NCI-H2081 (cell line): ENCODE results near the gene OXGR1.
"Not testable (repeated sequence)": the region's sequence is repeated elsewhere in the genome, so short reads cannot be mapped to it uniquely, and the experiment has no call there.

ENCODE experiments used
- DNase-seq, 2 experiments: peaks; one replicate each; lab custom pipeline; 2025; lab: John Stamatoyannopoulos, UW

OXGR1 gene

DNA sequence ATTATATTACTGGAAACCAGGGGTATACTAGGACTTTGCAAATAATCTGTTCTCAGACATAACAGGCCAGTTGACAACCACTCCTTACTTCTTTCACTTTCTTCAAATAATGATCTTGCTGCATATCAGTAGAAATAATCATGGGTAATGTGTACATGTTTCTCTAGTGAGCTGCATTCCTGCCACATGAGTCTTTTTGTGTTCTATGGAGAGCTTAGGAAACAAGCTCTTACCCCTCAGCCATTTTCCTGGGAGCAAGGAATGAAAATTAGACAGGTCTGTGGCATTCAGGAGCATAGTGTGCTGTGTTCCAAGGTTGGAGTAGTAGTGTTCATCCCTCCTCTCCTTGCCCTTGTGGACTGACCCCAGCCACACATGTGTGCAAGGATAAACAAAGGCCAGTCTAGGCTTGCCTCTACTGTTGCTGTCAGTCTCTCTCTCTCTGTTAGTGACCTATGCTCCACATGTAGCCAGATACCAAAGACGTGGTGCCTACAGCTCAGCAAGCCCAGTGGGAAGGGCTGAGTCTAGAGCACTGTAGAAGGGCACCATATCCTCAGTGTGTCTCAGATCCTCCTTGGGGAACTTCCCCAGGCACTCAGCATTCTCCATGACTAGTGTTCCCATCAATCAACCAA is 11.5 kb upstream of the OXGR1 start:
- DNase-seq = no peak

DNA sequence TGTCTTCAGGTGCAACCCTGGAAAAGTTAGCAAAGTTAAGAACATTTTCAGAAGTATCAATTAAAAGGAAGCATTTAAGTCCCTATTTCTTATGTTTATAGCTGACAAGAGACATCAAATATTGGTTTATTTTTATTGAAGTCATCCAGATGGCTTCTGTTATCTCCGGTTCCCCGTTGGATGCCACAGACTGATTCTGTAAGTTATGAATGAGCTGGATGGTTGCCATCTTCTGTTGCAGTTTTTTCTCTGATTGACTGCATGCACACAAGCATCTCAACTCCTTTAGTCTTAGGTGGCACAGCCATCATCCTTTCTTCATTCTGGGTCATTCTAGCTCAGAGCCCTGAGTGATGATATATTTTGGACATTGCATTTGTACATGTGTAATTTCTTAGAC is 10.6 kb upstream of the OXGR1 start:
- DNase-seq = no peak

DNA sequence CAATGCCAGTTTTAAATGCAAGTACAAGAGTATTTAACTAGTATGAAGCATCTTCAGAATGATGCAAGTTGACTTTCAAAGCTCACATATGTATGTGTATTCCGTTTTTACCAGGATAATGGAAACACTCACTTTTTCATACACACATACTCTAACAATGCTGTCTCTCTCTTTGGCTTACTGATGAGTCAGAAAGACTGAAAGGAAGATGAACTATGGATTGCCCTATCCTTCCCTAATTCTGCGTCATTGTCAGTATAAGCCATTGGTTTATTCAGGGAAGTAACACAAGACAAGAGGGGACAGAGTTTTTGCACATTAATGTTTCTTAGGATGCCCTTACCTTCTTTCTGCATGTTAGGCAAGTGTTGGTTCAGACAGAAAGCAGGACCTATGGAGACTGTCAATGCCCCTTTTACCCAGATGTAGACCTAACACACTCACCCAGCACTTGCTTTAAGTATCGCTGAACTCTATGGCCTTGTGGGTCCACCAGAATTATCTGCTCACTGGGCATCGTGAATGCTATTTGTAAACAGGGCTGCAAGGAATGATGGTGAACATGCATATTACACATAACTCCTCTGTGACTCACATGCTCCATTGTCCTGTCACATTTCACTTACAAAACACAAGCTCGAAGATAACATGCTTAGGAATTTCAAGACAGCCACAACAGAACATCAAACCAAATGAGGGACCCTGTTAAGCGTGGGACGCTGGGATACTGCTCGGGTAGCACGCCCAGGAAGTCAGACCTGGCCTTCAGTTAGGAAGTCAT is 10.0 kb upstream of the OXGR1 start:
- DNase-seq = no peak

DNA sequence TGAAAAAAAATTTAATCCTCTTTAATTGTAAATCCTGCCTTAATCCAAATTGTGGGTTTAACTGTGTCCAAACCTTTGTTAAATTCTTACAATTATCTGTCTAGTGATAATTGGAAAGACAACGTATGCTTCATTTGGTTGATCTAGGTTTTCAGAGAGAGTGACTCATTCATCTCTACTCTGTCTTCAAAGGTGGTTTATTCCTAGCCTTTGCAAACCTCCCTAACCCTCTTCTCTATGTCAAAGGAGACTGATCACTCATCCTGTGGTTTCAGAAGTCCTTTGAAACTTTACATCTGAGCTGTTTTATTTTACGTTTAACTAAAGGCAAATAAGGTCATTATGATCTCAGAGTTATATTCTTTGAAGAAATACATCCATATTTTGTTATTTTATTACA is 8.8 kb upstream of the OXGR1 start:
- DNase-seq = no peak

DNA sequence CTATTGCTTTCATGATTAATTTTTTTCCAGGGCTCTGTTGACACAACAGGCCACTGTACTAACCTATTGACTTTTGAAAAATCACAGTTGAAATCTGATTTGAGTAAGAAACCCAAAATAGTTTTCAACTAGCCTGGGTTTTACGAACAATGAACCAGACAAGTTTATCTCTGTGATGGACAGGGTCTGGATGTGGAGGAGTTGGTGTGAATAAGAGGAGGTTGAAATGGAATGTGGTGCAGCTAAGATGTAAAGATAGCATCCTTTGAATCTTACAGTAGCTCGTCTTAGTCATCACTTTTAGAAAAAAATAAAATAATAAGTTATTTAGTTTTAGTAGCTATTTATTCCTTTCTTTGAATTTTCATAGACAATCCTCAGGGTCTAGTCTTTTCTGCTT is 8.3 kb upstream of the OXGR1 start:
- no peak for DNase-seq

DNA sequence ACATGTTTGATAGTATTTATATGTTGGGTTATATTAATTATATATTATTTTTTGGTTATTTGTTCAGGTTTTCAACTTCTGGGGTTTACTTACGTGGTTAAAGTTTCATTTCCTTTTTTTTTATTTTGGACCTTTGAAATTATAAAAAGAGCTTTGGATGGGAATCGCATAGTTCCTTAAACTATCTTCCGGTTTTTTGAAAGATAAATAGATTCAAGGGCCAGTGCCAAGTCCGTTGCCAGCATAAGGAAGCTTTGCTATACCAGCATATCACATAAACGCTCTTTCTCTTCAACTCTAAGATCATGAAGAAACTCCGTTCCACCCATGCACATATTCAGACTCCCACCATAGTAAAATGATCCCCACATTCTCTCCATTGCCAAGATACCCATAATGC is 7.4 kb upstream of the OXGR1 start:
- no peak for DNase-seq

DNA sequence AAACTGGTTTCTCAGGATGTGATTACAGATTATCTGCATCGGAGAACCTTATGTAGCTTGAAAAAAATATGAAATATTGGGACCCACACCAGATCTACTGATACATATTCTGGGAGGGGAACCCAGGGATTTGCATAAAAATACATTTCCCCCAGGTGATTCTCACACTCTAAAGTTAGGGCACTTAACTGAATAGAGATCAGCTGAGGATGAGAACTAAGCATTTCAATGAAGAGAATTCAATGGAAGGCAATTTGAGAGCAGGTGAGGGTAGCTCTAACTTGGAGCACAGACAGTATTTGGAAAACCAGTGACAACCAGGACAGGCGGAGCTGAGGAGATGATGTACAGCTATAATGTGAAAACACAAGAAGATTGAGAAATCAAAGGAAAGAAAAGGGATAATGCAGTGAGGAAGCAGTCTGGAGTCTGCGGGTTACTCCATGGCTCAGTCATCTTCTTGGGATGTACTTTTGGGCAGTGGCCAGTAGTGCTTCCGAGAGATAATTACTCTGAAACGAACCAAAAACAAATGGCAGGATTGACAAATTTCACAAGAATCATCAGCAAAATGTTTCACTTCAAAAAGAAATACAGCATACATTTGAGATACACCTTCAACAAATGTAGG is 6.1 kb upstream of the OXGR1 start:
- no peak for DNase-seq

DNA sequence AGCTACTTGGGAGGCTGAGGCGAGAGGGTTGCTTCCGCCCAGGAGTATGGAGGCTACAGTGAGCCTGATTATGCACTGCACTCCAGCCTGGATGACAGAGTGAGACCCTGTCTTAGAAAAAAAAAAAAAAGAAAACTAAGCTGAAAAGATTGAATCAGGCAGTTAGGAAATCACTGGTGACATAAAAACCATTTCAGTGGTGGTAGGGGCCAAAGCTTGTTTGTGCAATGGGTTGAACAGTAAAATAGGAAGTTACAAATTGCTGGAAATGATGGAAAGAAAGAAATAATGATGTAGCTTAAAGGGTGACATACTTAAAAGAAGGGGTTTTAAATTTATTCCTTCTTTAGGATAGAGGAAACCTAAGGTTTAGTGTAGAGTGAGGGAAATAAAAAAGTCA is 4.8 kb upstream of the OXGR1 start:
- no peak for DNase-seq

DNA sequence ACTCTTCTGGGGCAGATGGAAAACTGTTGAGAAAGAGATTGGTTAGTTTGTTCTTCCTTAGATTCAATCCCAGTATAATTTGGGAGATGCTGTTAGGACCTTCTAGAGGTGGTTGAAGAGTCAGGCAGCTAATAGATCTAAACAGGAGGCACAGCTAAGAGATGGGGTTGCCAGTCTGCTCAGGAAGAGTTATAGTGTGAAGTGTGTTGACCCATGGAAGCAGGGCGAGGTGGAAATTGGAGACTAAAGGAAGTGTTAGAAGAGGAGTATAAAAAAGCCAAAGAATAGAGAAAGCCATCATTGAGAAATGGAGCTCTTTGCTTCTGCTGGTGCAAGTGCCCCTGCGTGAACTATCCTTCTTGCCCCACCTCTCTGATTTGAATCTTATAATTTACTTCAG is 3.8 kb upstream of the OXGR1 start:
- no peak for DNase-seq

DNA sequence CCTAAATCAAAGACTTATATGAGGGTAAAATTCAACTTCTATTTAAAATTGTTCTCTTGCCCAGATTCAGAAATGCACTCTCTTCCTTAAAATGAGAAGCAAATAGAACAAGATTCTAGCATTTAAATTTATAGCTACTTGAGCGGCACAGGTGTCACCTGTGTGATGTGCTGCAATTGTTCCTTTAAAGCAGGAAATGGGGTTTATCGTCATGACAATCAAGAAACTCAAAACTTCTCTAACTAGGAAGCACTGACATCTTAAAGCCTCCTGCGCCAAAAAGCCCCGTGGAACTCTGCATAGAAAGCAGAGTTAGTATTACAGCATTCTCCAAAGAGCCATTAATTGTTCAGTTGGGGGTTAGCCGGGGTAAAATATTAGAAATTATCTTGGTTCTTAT is 2.6 kb upstream of the OXGR1 start:
- DNase-seq = no peak

DNA sequence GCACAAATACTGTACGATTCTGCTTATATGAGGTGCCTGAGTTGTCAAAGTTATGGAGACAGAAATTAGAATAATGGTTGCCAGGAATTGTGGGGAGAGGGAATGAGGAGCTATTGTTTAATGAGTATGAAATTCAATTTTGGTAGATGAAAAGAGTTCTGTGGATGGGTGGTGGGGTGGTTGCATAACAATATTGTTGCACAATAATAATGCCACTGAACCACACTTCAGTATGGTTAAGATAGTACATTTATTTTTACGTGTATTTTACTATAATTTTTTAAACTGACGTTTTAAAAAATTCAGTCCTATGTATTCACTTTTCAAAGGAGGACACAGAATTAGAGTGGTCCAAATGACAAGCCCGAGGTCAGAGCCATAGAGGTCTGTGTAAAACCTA is 1.8 kb upstream of the OXGR1 start:
- no peak for DNase-seq

DNA sequence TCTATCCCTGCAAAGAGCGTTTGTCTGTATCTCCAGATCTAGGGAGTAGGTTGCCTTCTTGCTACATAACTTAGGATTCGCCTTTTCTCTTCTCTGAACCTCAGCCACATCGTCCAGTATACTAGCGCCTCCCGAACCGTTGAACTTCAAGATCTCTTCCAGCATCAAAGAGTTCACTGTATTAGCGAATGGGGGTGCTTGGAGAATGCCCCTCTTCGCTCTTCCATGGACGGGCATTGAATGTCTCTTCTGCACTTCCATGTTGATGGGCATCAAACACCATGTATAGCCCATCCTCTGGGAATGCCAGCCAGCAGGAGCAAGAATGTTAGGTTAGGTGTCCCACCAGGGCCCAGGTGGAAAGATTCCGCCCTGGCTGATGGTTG is 575 bp upstream of the OXGR1 start:
- DNase-seq = no peak

DNA sequence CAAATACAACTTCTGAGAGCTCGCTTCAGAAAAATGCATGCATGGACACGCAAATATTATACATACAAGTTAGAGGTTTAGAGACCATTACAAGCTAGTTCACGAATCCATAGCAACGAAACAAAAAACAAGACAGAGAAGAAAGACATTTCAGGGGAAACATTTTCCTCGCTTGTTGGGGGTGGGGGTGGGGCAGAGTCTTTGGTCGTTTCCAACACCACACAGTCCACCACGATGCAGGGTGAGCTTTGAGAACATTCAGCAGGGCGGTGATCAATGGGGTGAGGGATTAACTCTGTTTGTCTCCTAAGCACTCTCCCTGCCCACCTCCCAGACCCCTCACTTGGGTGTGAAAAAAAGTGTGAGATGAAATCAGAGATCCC is 651 bp downstream of the OXGR1 start:
- no peak for DNase-seq

DNA sequence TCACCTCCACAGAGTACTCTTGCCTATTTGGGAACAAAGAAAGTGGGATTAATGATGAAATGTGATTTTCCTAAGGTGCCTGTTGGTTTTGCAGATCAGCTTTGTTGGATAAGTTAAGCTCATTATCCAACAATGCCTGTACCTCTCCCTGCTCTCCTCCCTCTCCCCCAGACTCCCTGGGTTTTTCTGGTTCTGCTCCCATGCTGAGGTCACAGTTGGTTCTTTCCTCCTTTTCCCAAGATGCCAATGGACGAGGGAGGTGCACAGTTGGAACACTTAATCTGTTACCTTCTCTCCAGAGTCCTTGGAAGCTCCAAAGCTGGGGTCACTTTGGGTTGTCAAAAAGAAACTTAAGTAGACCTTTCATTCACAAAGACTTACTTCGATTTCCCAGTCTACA is 1.6 kb downstream of the OXGR1 start:
- no peak for DNase-seq

DNA sequence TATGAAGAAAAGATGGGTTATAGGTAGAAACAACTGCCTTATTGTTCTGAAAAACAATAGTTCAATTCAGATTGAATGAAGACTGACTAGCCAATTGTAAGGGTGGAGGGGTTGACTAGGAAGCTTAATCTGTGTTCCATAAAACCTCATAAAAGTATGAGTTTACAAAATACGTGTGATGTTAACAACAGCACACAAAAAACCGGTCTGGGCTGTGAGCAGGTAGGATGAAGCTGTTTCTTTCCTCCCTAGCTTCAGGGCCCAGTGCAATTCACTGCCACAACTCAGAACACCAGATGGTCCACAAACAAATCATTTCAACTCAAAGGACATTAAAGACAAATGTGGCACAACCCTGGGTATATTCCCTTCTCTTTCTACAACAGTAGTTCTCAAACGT is 3.2 kb downstream of the OXGR1 start:
- no peak for DNase-seq

DNA sequence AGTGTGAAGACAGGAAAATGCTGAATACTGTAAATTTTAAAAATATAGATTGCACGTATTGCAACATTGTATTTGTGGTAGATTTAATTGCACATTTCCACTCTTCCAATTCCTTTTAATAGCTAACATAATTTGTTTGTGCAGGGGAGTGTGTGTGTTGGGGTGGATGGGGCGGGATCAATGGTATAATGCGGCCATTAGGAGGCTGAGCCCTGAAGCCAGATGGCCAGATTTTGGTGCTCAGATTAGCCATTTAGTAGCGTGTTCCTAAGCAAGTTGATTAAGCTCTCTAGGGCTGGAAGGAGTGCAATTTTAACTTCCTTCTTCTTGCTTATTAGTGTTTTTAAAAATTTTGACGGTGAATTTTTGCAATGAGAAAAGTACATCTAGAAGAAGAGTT is 5.8 kb downstream of the OXGR1 start:
- DNase-seq = no peak

DNA sequence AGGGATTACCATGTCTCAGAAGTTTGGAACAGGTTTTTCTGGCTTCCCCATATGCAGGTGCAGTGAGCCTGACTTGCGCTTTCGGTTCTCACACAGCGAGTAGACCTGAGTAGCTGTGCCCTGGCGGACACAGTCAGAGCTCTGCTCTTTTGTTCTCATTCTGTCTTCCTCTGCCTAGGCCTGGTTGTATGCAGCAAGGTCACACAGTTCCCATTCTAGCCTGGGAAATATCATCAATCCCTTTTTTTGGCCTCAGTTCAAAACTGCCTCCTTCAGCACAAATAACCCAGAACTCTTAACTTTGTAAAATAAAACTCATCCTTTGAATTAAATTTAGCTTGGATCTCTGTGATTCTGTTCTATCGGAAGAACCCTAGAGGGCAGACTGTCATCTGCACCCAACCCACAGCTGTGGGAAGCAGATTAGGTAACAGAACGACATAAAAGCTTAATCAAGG is 10.2 kb downstream of the OXGR1 start:
- no peak for DNase-seq

DNA sequence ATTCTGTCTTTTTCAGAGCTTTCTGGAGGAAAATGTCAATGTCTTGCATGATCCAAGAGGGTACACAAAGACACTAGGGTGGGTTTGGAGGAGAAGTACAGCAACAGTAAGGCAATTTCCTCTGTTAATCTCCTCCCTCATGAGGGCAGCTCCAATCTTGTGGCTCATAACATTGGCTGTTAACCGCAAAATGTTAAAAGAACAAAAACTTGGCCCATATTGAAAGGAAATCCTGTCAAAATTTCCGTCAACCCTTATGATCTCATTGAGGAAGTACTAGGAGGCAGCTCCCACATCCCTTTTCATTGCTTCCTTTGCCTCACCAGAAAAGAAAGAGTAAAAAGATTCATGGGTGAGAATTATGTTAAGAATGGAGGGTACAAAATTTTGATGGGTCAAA is 11.6 kb downstream of the OXGR1 start:
- no peak for DNase-seq

DNA sequence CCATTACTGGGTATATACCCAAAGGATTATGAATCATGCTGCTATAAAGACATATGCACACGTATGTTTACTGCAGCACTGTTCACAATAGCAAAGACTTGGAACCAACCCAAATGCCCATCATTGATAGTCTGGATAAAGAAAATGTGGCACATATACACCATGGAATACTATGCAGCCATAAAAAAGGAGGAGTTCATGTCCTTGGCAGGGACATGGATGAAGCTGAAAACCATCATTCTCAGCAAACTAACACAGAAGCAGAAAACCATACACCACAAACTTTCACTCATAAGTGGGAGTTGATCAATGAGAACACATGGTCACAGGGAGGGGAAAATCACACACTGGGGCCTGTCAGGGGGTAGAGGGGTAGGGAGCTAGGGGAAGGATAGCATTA is 14.4 kb downstream of the OXGR1 start:
- not testable (repeated sequence) for DNase-seq

DNA sequence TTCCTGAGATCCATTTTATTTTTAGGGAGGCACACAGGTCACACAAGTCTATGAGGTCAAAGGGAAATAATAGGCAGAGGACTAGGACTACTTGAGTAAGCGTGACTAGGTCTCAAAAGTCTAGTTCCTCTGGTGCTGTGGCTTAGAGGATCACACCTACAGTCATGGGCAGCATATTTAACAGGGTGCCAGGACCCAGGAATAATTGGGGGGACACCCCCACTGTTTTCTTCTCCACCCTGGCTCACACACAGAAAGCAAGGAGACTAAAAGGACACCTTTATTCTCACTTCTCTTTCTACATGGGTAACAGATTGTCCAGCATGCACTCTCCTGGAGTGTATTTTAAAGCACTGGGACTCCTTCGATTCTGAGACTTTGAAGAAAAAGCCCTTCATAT is 26.2 kb downstream of the OXGR1 start:
- DNase-seq = no peak

DNA sequence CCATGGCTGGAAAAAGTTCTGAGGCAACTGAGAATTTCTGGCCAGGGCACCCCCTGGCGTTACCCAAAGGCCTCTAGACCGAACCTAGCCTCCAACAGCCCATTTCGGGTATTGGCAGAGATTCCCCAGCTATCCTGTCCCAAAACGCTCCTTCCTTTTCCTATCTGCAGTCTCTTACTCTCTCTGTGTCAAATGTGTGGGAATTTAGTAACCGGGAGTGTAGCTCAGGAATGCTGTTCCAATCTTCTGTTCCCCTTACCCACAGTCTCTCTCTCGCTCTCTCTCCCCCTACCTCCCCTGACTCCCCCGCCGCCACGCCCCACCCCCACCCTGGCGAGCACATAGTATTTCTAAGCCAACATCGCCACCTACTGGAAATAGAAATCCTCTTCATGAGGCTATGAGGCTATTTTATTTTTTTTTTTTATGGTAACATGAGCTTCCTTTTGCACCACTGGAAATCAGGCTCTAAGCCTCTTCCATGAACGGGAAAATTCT is 27.0 kb downstream of the OXGR1 start:
- DNase-seq = no peak

DNA sequence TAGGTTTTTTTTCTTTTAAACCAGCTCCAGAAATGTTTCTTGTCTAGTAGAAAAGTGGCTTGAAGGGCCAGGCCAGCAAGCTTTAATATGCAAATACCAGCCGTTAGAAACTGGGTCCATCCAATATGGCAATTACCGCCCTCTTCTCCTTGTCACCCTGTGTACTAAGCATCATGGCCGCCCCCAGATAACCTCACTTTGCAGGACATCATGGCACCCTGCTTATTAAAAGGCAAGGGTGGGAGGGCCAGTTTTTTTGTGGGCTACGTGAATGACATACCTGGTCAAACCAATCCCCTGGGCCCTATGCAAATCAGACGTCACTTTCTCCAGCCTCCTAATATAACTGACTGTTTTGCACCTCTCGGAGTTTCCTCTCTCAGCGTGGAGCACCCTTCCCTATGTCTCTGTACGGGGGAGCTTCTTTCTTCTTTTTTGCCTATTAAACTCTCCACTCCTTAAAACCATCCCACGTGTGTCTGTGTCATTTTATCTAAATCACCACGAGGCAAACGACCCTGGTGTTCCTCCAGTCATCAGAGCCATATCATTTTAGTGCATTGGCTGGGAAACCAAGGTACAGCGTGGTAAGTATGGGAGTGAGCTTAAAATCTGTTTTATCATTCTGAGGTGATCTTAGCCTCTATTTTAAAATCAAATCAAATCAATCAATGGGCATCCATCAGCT is 27.7 kb downstream of the OXGR1 start:
- no peak for DNase-seq
